HG03159 (cell line): Measurements from ENCODE around the gene PPP3R1.

ENCODE experiments used
- ATAC-seq: cut with Tn5 transposase; IDR thresholded peaks from one replicate; pipeline ENCODE4 v1.9.1; 2021; ENCODE audit warnings: mild to moderate bottlenecking, moderate library complexity; ENCODE audit not compliant: unreplicated experiment

The PPP3R1 gene

GRCh38 chr2:68157002-68157401, 95.3 kb downstream of the PPP3R1 start:
- peak; percentile 30 for ATAC-seq

- no peak for ATAC-seq
These were observed 95.9 kb downstream of the PPP3R1 start for GRCh38 chr2:68156419-68156818.

GRCh38 chr2:68155618-68156017, 96.7 kb downstream of the PPP3R1 start:
- ATAC-seq: no peak

GRCh38 chr2:68152681-68153347, 99.5 kb downstream of the PPP3R1 start:
- ATAC-seq: no peak

- no peak for ATAC-seq
These were observed 101.3 kb downstream of the PPP3R1 start for GRCh38 chr2:68151037-68151436.

GRCh38 chr2:68141875-68142274, 110.5 kb downstream of the PPP3R1 start:
- ATAC-seq: no peak

- ATAC-seq: no peak
These were observed 116.6 kb downstream of the PPP3R1 start for GRCh38 chr2:68135448-68136320.

GRCh38 chr2:68134554-68134953, 117.8 kb downstream of the PPP3R1 start:
- no peak for ATAC-seq

GRCh38 chr2:68134120-68134519, 118.2 kb downstream of the PPP3R1 start:
- no peak for ATAC-seq
